ENCODE results near the gene HOXD10.

The HOXD10 gene

DNA sequence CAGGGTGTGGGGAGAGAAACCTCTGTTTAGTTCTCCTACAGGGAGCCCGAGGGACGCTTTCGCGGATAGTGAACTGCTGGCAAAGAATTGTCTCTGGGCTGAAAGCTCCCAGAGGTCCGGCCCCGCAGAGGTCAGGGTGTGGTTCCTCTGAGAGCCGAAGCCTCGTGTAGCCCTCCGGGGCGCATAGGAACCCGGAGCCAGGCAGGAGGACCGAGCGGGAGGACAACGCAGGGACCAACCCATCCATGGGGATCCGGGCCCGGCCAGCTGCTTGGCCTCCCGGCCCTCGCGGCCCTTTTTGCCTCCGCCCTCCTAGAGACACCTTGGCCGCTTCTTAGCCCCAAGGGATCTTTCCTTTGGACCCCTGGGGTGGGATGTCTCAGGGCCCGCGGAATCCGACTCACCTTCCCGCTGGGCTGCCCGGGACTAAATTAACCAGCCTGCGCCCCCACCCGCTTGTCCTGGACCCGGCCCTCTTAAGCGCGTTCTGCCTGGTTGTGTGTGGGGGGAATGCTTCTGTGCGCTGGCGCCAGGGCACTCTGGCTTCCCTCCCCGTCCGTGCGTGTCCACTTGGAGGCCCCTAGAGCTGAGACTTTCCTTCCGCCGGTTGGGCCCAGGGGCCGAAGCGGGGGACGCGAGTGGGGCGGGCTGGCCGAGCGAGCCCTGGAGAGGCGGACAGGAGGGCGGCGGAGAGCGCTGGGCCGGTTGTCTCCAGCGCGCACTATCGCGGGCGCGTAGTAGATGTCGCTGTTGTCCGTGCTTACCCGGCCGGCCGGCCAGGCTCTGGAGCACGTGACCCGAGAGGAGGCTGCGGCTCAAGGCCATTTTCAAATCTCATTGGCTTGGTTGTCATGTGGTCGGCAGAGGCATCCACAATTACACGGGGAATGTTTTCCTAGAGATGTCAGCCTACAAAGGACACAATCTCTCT is at the start of gene HOXD10:
Gene HOXD10, plus strand, starts transcription at position 896 of the 931 bp plus-strand sequence. CDS start 56 bp downstream, outside the sequence.
- peak within 1 kb of the TSS; percentile 34 for H3K27ac Mint-ChIP-seq
- H3K27me3 Mint-ChIP-seq = peaks cover 97% of the 10 kb centered on the region
- CTCF ChIA-PET = no interaction called here
- H3K4me3 Mint-ChIP-seq = no peak within 1 kb of the TSS
- DNase-seq = no peak
- H3K9me3 Mint-ChIP-seq = peaks cover 4% of the 10 kb centered on the region
- peaks cover 2% of the 10 kb centered on the region for H3K4me1 Mint-ChIP-seq
- H3K36me3 Mint-ChIP-seq = peaks cover 4% of the 10 kb centered on the region

DNA sequence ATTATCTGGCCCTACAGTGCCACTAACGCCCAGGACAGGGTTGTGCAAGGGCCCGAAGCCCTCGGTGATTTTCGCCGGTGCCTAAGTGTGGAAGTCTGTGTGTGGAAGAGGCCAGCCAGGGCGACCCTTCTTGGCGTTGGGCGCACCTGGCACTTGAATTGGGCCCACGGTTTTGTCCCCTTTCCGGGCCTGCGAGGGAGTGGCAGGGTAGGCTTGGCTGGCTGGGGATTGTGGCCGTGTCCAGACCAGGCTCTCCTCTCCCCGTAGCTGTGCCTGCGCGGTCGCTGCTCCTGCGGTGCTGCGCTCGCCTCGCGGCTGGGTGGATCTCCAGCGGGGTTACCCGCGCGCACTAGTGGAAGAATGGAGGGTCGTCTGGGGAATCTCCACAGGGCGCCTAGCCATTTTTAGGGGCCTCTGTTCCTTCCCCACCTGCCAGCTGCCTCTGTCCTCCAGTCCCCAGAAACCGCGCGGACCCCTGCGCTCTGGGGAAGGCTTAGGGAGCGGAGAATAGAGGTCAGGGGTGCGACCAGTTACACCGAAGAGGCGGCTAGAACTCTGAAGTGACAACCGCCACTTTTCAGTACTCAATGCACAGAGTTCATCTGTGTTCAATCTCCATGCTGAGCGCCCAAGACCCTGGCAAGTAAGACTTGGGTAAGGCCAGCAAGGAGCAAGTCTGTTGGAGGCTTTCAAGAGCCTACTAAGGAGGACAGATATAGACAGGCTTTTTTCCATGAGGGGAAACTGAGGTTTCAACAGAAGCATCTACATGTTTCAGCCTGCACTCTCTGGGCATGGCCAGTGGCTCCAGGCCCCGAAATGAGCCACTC is 48.8 kb upstream of the HOXD10 start:
- no peak overlapping the region for H3K4me3 Mint-ChIP-seq
- CTCF ChIA-PET = no interaction called here
- no peaks in the 10 kb centered on the region for H3K9me3 Mint-ChIP-seq
- H3K27me3 Mint-ChIP-seq = peaks cover 79% of the 10 kb centered on the region
- no peak for DNase-seq
- no peak overlapping the region for H3K27ac Mint-ChIP-seq
- H3K36me3 Mint-ChIP-seq = no peaks in the 10 kb centered on the region
- no peaks in the 10 kb centered on the region for H3K4me1 Mint-ChIP-seq

DNA sequence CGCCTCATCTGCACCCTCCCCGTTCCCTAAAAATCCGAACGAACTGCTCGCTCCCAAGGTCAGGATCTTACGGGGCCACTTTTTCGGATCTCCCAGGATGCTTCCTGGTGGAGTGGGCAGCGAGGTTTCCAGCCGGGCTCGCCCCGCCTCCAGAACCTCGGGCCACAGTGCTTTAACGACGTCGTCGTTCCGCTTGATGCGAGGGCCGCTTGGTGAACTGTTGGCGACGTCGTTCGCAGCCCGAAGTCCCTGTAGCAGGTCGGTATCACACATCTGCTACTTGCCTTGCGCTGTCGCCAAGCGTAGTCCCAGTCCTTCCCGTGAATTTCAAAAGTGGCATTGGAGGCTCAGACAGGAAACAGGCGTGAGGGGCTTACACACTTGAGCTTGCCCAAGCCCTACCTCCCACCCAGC is 48.2 kb upstream of the HOXD10 start:
- H3K4me1 Mint-ChIP-seq = no peaks in the 10 kb centered on the region
- peaks cover 86% of the 10 kb centered on the region for H3K27me3 Mint-ChIP-seq
- no peak overlapping the region for H3K4me3 Mint-ChIP-seq
- CTCF ChIA-PET = no interaction called here
- H3K9me3 Mint-ChIP-seq = no peaks in the 10 kb centered on the region
- no peak for DNase-seq
- no peaks in the 10 kb centered on the region for H3K36me3 Mint-ChIP-seq
- H3K27ac Mint-ChIP-seq = no peak overlapping the region

DNA sequence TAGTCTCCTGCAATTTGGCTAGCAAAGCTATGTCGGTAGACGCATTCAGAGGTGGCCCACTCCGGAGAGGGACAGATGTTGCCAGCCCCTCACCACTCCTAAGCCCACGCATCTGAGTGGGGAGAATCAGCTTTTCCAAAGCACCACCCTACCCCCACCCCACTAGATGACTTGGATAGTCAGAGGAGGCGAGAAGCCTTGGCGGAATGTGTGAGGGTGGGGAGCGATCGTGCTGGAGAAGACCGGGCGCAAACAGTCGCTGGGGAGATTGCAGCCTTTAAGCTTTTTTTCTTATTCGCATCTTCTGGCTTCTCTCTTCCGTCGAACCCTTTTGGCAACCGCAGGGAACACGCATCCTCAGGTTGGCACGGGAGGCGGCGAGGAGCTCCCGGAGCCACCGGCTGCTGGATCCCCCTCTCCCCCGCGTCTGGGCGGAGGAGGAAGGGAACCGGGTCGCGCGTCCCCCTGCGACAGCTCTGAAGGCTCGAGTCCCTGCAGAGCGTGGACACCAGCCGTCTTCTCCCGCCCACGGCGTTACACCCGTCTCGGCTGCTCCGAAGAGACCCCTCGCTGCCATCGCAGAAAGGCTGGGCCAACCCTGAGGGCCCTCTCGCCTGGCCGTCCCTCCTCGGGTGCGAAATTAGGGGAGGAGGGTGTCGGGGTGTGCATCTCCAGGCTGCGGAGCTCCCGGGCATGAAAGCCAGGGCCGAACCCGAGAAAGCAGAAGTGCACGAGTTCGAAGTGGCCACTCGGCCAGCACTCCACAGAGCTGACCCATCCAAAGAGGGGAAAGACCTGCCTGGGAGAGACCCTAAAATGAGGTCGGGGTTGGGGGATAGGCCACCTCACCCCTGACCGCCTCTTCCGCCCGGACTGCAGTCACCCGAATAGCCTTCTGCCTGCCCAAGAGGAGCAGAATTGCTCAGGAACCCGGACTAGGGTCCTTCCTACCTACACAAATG is 45.0 kb upstream of the HOXD10 start:
- Mint-ChIP-seq H3K36me3 (no peaks in the 10 kb centered on the region), H3K4me1 (no peaks in the 10 kb centered on the region), H3K4me3 (no peak overlapping the region), H3K27me3 (peaks cover 97% of the 10 kb centered on the region), H3K9me3 (no peaks in the 10 kb centered on the region), H3K27ac (no peak overlapping the region)
- no peak for DNase-seq
- CTCF ChIA-PET = interaction anchor here (1.0 to 1.1 kb wide), 2 partner anchors 48 to 382 kb away, joined by 3 read pairs; no protein-coding TSS in a partner anchor

DNA sequence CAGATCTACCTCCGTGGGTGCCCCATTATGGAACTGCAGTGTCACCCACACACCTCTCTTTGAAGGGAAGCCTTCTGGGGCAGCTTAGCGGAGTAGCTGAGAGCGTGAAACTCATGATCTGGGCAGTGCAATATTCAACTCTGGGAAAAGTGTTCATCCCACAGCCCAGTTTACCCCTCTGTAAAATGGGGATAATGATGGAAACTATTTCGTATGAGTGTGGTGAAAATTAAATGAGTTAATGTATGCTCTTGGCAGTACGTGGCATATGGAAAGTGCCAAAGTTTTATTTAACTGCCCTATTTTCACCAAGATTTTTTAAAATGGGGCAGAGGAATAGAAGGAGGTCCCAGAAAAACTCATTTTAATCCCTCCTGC is 44.3 kb upstream of the HOXD10 start:
- Mint-ChIP-seq H3K9me3 (no peaks in the 10 kb centered on the region), H3K27ac (no peak overlapping the region), H3K27me3 (peaks cover 93% of the 10 kb centered on the region), H3K4me1 (no peaks in the 10 kb centered on the region), H3K36me3 (no peaks in the 10 kb centered on the region), H3K4me3 (no peak overlapping the region)
- CTCF ChIA-PET = interaction anchor here (1.1 kb wide), 1 partner anchor 48 kb away, joined by 3 read pairs; no protein-coding TSS in a partner anchor
- no peak for DNase-seq

DNA sequence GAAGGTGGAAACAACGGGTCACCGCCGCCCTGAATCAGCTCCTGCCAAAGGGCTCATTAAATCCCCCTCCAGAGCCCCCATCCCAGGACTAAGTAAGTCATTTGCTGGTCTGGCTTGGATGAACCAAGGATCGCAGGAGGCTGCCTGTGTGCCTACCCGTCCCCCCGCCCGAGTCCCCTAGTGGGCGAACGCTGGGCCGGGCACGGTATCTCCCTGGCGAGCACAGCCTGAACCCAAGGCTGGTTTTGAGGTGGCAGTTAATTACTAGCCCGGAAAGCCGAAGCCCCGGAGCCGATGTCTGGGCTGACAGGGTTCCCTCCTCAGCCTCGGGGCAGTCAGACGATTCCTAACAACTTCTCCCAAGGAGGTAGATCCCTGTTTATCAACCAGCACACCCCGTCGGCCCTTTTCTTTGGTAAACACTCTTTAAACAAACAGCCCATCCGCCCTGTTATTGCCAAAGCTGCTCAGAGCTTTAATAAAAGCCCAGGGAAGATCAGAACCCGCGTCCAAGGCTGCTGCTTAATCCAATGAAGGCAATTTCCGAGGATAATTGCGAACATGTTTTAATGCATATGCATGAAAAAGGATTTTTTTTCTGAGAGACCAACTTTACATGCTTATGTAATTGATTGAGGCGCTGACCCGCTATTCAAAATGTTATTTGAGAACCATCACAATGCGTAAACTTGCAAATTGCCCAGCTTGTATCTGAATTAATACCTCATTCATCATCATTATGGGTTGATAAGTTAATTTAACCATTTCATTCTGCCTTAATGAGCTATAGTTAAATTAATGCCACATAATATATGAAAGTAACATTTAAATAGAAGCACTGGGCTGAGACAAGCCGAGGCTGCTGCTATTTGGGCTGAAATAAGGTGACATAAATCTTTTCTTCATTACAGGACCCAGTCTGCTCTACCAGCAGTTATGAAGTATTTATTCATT is 43.4 kb upstream of the HOXD10 start:
- no peaks in the 10 kb centered on the region for H3K36me3 Mint-ChIP-seq
- H3K27ac Mint-ChIP-seq = no peak overlapping the region
- CTCF ChIA-PET = no interaction called here
- H3K4me1 Mint-ChIP-seq = no peaks in the 10 kb centered on the region
- H3K9me3 Mint-ChIP-seq = no peaks in the 10 kb centered on the region
- no peak for DNase-seq
- peaks cover 84% of the 10 kb centered on the region for H3K27me3 Mint-ChIP-seq
- no peak overlapping the region for H3K4me3 Mint-ChIP-seq

DNA sequence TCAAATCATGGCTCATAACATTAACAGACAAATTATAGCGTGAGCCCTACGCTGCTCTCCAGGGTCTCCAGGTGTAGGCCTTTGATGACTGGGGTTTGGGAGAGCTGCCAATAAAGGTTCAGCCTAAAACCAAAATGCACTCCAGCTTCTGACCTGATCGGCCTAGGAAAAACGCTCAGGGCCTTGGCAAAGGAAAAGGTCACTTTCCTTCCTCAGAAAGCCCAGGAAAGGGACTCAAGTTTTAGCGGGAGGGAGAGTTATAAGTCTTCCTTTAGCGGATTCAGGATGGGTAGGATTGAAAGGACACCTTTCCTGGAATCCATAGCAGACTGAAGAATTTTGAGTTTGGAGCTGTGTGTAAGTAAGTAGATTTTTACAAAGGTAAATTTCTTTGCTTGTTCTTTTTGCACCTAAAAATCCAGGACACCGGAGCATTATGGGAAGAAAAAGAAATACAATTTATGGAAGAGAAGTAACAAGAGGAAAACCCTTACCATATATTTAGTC is 41.6 kb upstream of the HOXD10 start:
- peaks cover 7% of the 10 kb centered on the region for H3K4me1 Mint-ChIP-seq
- H3K4me3 Mint-ChIP-seq = no peak overlapping the region
- no peak for DNase-seq
- no peak overlapping the region for H3K27ac Mint-ChIP-seq
- peaks cover 84% of the 10 kb centered on the region for H3K27me3 Mint-ChIP-seq
- H3K9me3 Mint-ChIP-seq = peaks cover 11% of the 10 kb centered on the region
- H3K36me3 Mint-ChIP-seq = peaks cover 6% of the 10 kb centered on the region
- CTCF ChIA-PET = interaction anchor here (0.6 kb wide), 1 partner anchor 40 kb away, joined by 3 read pairs; no protein-coding TSS in a partner anchor

DNA sequence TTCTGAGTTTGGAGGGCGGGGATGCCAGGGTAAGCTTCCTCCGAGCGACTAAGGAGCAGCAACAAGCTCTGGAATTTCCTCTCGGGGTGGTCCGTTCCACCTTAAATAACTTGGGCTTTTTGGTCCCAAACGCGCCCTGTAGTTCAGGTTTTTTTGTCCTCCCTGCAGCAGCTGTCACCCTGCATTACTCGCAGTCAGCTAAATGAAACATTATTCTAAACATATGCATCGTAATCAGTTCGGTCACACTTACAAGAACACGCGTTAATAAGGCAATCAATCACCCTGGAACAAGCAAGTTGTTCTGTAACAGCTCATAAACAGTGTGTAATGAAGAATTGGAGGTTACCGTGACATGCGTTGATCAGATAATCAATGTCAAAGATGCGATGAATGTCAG is 41.1 kb upstream of the HOXD10 start:
- CTCF ChIA-PET = interaction anchor here (0.6 kb wide), 1 partner anchor 39 kb away, joined by 3 read pairs; no protein-coding TSS in a partner anchor

DNA sequence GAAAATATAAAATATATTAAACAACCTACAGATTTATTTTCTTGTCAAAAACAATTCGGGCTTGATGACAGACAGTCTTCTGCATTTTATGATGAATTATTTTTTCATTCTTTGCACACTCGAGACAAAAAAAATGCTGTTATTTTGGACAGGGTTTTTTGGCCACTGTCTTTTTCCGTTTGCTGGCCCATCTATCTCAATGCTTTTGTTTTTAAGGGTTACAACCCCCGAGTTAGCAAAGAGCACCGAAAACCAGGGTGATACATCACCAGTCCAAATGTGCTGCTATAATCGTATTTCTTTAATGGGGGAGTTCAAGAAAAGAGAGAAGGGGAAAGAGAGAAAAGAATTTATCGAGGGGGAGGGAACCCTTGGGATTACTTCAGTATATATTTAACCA is 40.5 kb upstream of the HOXD10 start:
- Mint-ChIP-seq H3K36me3 (peaks cover 8% of the 10 kb centered on the region), H3K9me3 (peaks cover 13% of the 10 kb centered on the region), H3K4me3 (no peak overlapping the region), H3K27me3 (peaks cover 83% of the 10 kb centered on the region), H3K4me1 (peaks cover 7% of the 10 kb centered on the region), H3K27ac (no peak overlapping the region)
- DNase-seq = no peak
- CTCF ChIA-PET = interaction anchor here (1.1 kb wide), 1 partner anchor 65 kb away, joined by 3 read pairs; no protein-coding TSS in a partner anchor

More for the DNA sequence above, 41.1 kb upstream of the HOXD10 start:
- H3K27me3 Mint-ChIP-seq = peaks cover 83% of the 10 kb centered on the region
- H3K9me3 Mint-ChIP-seq = peaks cover 11% of the 10 kb centered on the region
- H3K4me3 Mint-ChIP-seq = no peak overlapping the region
- DNase-seq = no peak
- H3K4me1 Mint-ChIP-seq = peaks cover 7% of the 10 kb centered on the region
- no peak overlapping the region for H3K27ac Mint-ChIP-seq
- peaks cover 6% of the 10 kb centered on the region for H3K36me3 Mint-ChIP-seq

DNA sequence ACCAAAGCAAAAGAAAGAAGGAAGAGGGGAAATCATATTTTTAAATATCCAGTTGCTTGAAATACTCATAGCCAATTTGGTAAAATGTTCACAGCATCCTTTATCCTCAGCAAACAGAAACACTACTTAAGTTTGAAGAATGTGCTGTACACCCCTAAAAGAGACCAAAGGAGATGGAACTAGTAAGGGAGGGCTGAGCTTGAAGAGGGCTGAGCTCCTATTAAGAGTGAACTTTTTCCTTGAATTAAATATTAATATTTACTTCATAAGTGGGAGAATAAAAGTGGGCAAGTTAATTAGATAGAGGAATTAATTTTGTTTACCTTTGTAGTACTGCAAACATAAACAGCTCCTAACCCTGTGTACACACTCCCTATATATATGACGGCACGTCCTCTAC is 39.8 kb upstream of the HOXD10 start:
- CTCF ChIA-PET = interaction anchor here (1.1 kb wide), 1 partner anchor 64 kb away, joined by 3 read pairs; no protein-coding TSS in a partner anchor

DNA sequence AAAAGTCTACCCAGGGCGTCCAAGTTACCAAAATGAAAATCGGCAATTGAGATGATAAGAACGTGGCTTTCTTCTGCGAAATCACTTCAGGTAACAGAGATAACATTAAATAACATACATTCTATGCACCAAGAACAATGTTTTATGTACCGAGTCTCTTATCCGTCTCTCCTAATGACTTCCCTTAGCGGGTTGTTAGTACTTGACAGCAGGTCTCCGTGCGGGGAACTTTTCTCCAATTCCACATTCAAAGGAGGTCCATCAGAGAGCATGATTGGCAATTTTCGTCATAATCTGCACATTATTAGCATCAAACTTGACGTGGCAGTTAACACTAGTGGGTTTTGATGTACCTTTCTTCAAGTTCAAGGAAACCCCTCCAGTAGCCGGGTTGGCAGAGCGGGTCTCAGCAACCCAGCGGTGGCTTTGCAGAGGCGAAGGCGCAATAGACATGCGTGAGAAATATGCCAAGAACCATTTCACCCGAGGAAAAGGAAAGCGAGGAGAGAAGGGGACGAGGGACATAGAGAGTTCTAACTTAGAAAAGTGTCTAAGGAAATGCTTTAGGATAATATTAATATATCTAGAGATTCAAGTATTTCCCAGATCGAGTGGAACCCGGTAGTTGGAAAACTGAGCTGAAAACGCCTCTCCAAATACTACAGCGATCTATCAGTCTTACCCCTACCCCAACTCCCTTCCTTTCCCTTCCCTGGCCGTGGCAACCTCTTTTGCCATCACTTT is 37.9 kb upstream of the HOXD10 start:
- Mint-ChIP-seq H3K36me3 (peaks cover 15% of the 10 kb centered on the region), H3K9me3 (peaks cover 16% of the 10 kb centered on the region), H3K27me3 (peaks cover 83% of the 10 kb centered on the region), H3K4me1 (peaks cover 10% of the 10 kb centered on the region), H3K4me3 (peak overlapping the region; percentile 47), H3K27ac (peak overlapping the region; percentile 90)
- CTCF ChIA-PET = interaction anchor here (1.2 to 1.3 kb wide), 2 partner anchors 17 to 388 kb away, joined by 5 read pairs; no protein-coding TSS in a partner anchor
- no peak for DNase-seq

More for the DNA sequence above, 39.8 kb upstream of the HOXD10 start:
- peaks cover 16% of the 10 kb centered on the region for H3K9me3 Mint-ChIP-seq
- no peak for DNase-seq
- peaks cover 83% of the 10 kb centered on the region for H3K27me3 Mint-ChIP-seq
- no peak overlapping the region for H3K4me3 Mint-ChIP-seq
- H3K36me3 Mint-ChIP-seq = peaks cover 11% of the 10 kb centered on the region
- H3K4me1 Mint-ChIP-seq = peaks cover 10% of the 10 kb centered on the region
- no peak overlapping the region for H3K27ac Mint-ChIP-seq

All from activated naive CD4-positive, alpha-beta T cell treated with anti-CD3 and anti-CD28 coated beads, Interleukin-2, amount 10 ng/mL, durations not matched to agents 7 days and 5 days (primary cell).